Body of pancreas (tissue), 4 donors: ENCODE data around the gene SUSD4. TPM values are rescaled to one million over a fixed set of nuclear protein-coding genes. Genes with fewer than 3 reads are reported as not detected.

Experiments
- ATAC-seq: fragments of 150-250 bp; one replicate; pipeline ENCODE4 v1.9.1; 2016
- DNase-seq, 4 donors: peaks; one replicate each; pipeline ENCODE4 v3.0.0-alpha.2; 2019
- H3K27ac ChIP-seq, 4 donors: fragments of 200-600 bp; sonication (generic); 1 replicate in 3 of 4; 2 replicates in 1 of 4; pipeline versions ENCODE4 v1.5.1 to v1.6.1; 2016 to 2019; ENCODE audit warnings: mild to moderate bottlenecking in 1 of 4, mixed read lengths in 1 of 4, moderate library complexity in 1 of 4
- H3K27me3 ChIP-seq, 2 donors: fragments of 200-600 bp; sonication (generic); one replicate each; pipeline ENCODE4 v1.6.0; 2016; ENCODE audit warnings: mild to moderate bottlenecking in 1 of 2
- H3K36me3 ChIP-seq, 2 donors: fragments of 200-600 bp; sonication (generic); replicated peaks in 1 of 2; 2 replicates each; pipeline ENCODE4 v1.5.1; 2016; ENCODE audit warnings: low read depth in 2 of 2; ENCODE audit not compliant: insufficient read depth in 1 of 2
- H3K4me1 ChIP-seq: fragments of 200-600 bp; sonication (generic); one replicate; pipeline ENCODE4 v1.6.0; 2016
- H3K4me3 ChIP-seq, 2 donors: fragments of 200-600 bp; sonication (generic); 1 replicate in 1 of 2; 2 replicates in 1 of 2; pipeline ENCODE4 v1.5.1; 2016 to 2019
- H3K9me3 ChIP-seq, 3 donors: fragments of 200-600 bp; sonication (generic); 1 replicate in 2 of 3; 2 replicates in 1 of 3; pipeline ENCODE4 v1.5.1; 2016
- CTCF ChIP-seq, 7 experiments: fragments of 450-650 bp in 4 of 7; fragments of 200-600 bp in 3 of 7; sonication (generic) in 3 of 7; IDR thresholded peaks; one replicate each; pipeline ENCODE4 v1.5.1; 2016 to 2019; ENCODE audit warnings: antibody characterized with exemption in 7 of 7
- POLR2A ChIP-seq, 3 donors: fragments of 450-650 bp; IDR thresholded peaks; one replicate each; pipeline ENCODE4 v1.6.1; 2016; ENCODE audit warnings: antibody characterized with exemption in 3 of 3, mild to moderate bottlenecking in 2 of 3
- WGBS, 2 donors: methylation state at CpG; one replicate each; pipeline ENCODE4 v1.1.5; 2017; 5-methylcytosine and 5-hydroxymethylcytosine counted together
- intact Hi-C: fragments of 100-400 bp; cut with DNase I; formaldehyde crosslinking; loops from one replicate; pipeline ENCODE4 v1.15.1; 2023
- total RNA-seq, 2 donors: library from RNA; depleted of rRNA; stranded (reverse); fragments of >200 nt; gene quantifications; one replicate each; pipeline ENCODE4 v1.1.0, GENCODE V29; 2016

Gene SUSD4
- total RNA-seq, 2 donors from 2014 or later = 3.6 to 18.1 TPM

DNA sequence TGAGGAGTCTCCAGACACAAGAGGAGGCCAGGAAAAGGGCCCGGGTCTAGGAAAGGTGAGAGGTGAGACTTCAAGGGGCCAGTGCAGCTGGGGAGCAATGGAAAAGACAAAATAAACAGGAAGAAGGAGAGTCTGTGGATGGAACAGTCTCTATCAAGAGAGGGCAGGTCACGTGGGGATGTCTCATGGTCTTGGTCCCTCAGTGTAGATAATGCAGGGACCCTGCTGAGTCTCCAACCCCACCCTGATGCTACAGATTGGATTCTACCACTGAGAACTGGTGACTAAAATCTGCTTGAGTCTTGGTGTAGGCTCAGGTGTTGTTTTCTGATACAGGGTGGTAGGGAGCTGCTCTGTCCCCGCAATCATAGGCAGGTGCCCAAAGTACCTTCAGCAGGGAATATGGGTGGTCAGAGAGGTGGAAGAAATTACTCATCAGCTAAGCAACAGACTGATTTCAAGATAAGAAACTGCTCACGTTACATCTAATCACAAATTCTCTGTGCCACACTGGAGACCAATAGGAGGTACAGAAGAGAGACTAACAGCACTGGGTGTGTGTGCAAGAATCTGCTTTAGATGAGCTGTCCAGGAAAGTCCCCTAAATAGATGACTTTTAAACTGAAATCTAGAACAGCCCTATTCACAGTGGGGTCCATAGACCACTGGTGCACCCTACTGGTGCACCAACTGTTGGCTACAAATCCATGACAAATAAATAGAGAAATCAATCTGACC lies 119.4 kb downstream of the SUSD4 start:
- DNase-seq (no peak), ATAC-seq (no peak)
- intact Hi-C loops = no loop called here
- Histone ChIP-seq H3K9me3 (no peaks in the 10 kb centered on the region), H3K4me3 (no peak overlapping the region), H3K27ac (no peak overlapping the region), H3K27me3 (no peaks in the 10 kb centered on the region), H3K4me1 (peaks cover 12% of the 10 kb centered on the region), H3K36me3 (no peaks in the 10 kb centered on the region)
- WGBS, 2 donors = 72% methylated on average over 4 of the region's 4 CpGs
- TF ChIP-seq POLR2A (IDR thresholded peaks at IDR 0.05) (no peak), CTCF (IDR thresholded peaks at IDR 0.05) (peak in 2 of 7 experiments; percentile 9 to 22)

GRCh38 chr1:223243441-223244050 lies 120.4 kb downstream of the SUSD4 start:
- no peak for DNase-seq
- no peaks in the 10 kb centered on the region for H3K9me3 ChIP-seq
- 76 to 79% methylated on average over 6 of the region's 6 CpGs for WGBS, 2 donors
- H3K27me3 ChIP-seq = no peaks in the 10 kb centered on the region
- no peaks in the 10 kb centered on the region for H3K36me3 ChIP-seq
- ATAC-seq = no peak
- H3K27ac ChIP-seq = no peak overlapping the region
- H3K4me1 ChIP-seq = peaks cover 7% of the 10 kb centered on the region
- intact Hi-C loops = no loop called here
- TF ChIP-seq CTCF (IDR thresholded peaks at IDR 0.05) = no peak
- TF ChIP-seq POLR2A (IDR thresholded peaks at IDR 0.05) = no peak
- no peak overlapping the region for H3K4me3 ChIP-seq

DNA sequence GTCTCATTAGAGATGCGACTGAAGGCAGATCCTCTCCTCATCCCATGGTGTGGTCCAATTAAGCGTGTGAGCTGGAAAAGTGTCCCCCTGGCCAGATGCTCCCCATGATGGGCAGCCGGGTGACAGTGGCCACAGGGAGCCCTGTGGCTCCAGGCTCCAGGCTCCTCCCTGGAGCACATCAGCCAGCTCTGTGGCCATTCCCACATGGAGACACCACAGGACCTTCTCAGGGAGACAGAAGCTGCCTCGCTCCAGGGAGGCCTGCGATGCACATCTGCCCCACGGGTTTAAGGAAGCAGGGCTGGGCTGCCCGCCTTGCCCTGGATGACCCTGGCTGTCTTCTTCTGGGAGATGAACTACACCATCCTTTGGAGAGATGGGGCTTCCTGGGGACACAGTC lies 121.0 kb downstream of the SUSD4 start:
- Histone ChIP-seq H3K27me3 (no peaks in the 10 kb centered on the region), H3K9me3 (no peaks in the 10 kb centered on the region), H3K36me3 (no peaks in the 10 kb centered on the region), H3K27ac (no peak overlapping the region), H3K4me1 (peaks cover 1% of the 10 kb centered on the region), H3K4me3 (no peak overlapping the region)
- intact Hi-C loops = no loop called here
- TF ChIP-seq CTCF (IDR thresholded peaks at IDR 0.05) (no peak), POLR2A (IDR thresholded peaks at IDR 0.05) (no peak)
- no peak for ATAC-seq
- WGBS, 2 donors = 91 to 96% methylated on average over 7 of the region's 7 CpGs
- DNase-seq = no peak

DNA sequence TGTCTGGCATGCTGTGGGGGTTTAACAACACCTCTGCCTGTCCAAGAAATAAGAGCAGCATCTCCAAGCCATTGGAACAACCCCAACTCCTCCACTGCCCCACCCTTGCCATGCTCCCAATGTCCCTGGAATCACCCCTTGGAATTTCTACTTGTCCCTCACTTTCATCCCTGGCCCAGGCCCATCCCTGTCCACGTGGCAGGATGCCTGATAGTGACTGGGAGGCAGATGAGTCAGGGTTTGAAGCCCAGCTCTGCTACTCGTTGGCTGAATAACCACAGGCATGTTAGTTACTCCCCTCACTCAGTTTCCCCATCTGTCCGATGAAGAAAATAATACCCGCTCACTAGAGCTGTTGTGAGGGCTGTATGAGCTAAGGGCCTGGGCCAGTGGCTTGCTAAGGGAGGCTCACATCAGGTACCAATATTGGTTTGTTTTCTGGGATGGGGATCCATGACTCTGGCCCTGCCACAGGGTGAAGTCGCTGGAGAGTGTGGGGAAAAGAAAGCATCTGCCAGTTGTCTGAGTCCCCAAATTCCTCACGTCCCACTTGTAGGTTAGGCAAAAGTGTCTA lies 121.5 kb downstream of the SUSD4 start:
- intact Hi-C loops = no loop called here
- TF ChIP-seq CTCF (IDR thresholded peaks at IDR 0.05) (no peak), POLR2A (IDR thresholded peaks at IDR 0.05) (no peak)
- Histone ChIP-seq H3K4me1 (no peaks in the 10 kb centered on the region), H3K4me3 (no peak overlapping the region), H3K36me3 (no peaks in the 10 kb centered on the region), H3K9me3 (no peaks in the 10 kb centered on the region), H3K27ac (no peak overlapping the region), H3K27me3 (no peaks in the 10 kb centered on the region)
- no peak for DNase-seq
- 88 to 97% methylated on average over 6 of the region's 6 CpGs for WGBS, 2 donors
- no peak for ATAC-seq
